Pancreas (tissue), 10 donors: ENCODE data around the gene PDZD2. TPM values are rescaled to one million over a fixed set of nuclear protein-coding genes. Genes with fewer than 3 reads are reported as not detected.

Experiments
- ATAC-seq, 4 donors: fragments of 200-7000 bp; cut with Tn5 transposase; one replicate each; pipeline versions ENCODE4 v1.8.0 to v1.9.1; 2020; ENCODE audit warnings: mild to moderate bottlenecking in 4 of 4, moderate library complexity in 4 of 4
- DNase-seq, 6 donors: peaks; one replicate each; pipeline ENCODE4 v3.0.0-alpha.2; 2020
- FAIRE-seq: peaks from 2 replicates; lab custom pipeline; 2012; peaks lifted over from hg19 to GRCh38; lab: Jason Lieb, UNC
- H3K27ac ChIP-seq, 4 donors: fragments of 200-600 bp; sonication (generic); 1 replicate in 3 of 4; 2 replicates in 1 of 4; pipeline versions ENCODE4 v1.5.0 to v1.8.0; 2020
- H3K27me3 ChIP-seq, 4 donors: fragments of 200-600 bp; one replicate each; pipeline ENCODE4 v1.8.0; 2021
- H3K36me3 ChIP-seq, 3 donors: fragments of 200-600 bp; sonication (generic) in 1 of 3; one replicate each; pipeline versions ENCODE4 v1.5.0 to v1.8.0; 2020 to 2021
- H3K4me1 ChIP-seq, 3 donors: fragments of 200-600 bp; one replicate each; pipeline ENCODE4 v1.8.0; 2021
- H3K4me3 ChIP-seq, 4 donors: fragments of 200-600 bp; sonication (generic) in 2 of 4; one replicate each; pipeline versions ENCODE4 v1.5.0 to v1.8.0; 2020 to 2021
- H3K9me3 ChIP-seq, 4 donors: fragments of 200-600 bp; one replicate each; pipeline ENCODE4 v1.8.0; 2021
- WGBS, 2 donors: extraction: QIAGEN DNeasy Blood & Tissue Kit; methylation state at CpG; one replicate each; pipeline ENCODE4 v1.1.7; 2013; 5-methylcytosine and 5-hydroxymethylcytosine counted together
- intact Hi-C, 3 donors: fragments of 100-400 bp; cut with DNase I; formaldehyde crosslinking; loops; one replicate each; pipeline versions ENCODE4 v1.11.1 to v1.14.2; 2022
- polyA plus RNA-seq, 2 donors: library from polyadenylated mRNA; stranded (reverse); fragments of 200-250 nt; gene quantifications; one replicate each; pipeline ENCODE4 v1.2.3, GENCODE V29; 2013
- total RNA-seq, 6 donors: library from RNA; stranded (reverse); fragmentation: NEBNext Ultra II Directional in 4 of 6; extraction: Animal tissue kit (Norgen Biotek cat#: 25700) in 4 of 6; gene quantifications; one replicate each; pipeline versions ENCODE4 v1.2.1 to v1.2.4, GENCODE V29; 2021 to 2023
- TF ChIP-seq, protein P1 (sequence below), 4 donors: fragments of 200-600 bp; sonication (generic) in 3 of 4; IDR thresholded peaks; one replicate each; pipeline versions ENCODE4 v1.5.0 to v1.8.0; 2021; ENCODE audit warnings: antibody characterized with exemption in 4 of 4
- donor health status: healthy with polysubstance abuse.
- donor health status: DM: no; HTN: no; CAD: no; lungs with moderate emphysema.
- donor health status: DM: no; HTN: no; CAD: no.
- donor health status: control.
- donor health status: control.
- donor health status: Bipolar disorder and iron deficiency.
- donor health status: DM: yes; HTN: yes; CAD: no.
- donor health status: DM: no; HTN: no; CAD: no.
- donor health status: DM: no; HTN: no; CAD: no.
- donor health status: DM: yes; HTN: yes; CAD: no.

The PDZD2 gene
- total and polyA plus RNA-seq, 8 donors = 1.4 to 4.5 (median 3.3) TPM

DNA sequence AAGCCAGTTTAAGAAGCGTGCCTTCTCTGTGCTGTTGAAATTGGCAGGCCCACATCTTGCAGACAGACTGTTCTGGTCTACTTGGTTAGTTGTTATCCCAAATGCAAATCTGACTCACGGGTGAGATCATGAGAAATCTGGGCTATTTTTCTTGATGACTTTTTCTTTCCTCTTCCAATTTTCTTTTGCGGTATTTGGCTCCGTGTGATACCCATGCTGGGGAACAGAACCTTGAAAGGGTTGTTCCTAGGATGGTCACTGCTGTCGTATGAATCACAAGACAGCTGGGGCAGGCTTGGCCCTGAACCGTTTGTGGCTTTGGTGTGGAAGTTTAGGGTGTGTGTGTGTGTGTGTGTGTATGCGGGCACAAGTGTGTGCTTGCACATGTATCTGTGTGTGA, 24.6 kb downstream of the PDZD2 start:
- H3K4me1 ChIP-seq = no peaks in the 10 kb centered on the region
- TF ChIP-seq, protein P1, sequence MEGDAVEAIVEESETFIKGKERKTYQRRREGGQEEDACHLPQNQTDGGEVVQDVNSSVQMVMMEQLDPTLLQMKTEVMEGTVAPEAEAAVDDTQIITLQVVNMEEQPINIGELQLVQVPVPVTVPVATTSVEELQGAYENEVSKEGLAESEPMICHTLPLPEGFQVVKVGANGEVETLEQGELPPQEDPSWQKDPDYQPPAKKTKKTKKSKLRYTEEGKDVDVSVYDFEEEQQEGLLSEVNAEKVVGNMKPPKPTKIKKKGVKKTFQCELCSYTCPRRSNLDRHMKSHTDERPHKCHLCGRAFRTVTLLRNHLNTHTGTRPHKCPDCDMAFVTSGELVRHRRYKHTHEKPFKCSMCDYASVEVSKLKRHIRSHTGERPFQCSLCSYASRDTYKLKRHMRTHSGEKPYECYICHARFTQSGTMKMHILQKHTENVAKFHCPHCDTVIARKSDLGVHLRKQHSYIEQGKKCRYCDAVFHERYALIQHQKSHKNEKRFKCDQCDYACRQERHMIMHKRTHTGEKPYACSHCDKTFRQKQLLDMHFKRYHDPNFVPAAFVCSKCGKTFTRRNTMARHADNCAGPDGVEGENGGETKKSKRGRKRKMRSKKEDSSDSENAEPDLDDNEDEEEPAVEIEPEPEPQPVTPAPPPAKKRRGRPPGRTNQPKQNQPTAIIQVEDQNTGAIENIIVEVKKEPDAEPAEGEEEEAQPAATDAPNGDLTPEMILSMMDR (IDR thresholded peaks at IDR 0.05) = no peak
- no peaks in the 10 kb centered on the region for H3K9me3 ChIP-seq
- ATAC-seq (peak in 2 of 4 donors; percentile 30), DNase-seq (no peak), FAIRE-seq (no peak)
- H3K4me3 ChIP-seq = no peak overlapping the region
- intact Hi-C loops = no loop called here
- no peaks in the 10 kb centered on the region for H3K27me3 ChIP-seq
- no peak overlapping the region for H3K27ac ChIP-seq
- 66 to 72% methylated on average over 7 of the region's 7 CpGs for WGBS, 2 donors
- H3K36me3 ChIP-seq = no peaks in the 10 kb centered on the region

DNA sequence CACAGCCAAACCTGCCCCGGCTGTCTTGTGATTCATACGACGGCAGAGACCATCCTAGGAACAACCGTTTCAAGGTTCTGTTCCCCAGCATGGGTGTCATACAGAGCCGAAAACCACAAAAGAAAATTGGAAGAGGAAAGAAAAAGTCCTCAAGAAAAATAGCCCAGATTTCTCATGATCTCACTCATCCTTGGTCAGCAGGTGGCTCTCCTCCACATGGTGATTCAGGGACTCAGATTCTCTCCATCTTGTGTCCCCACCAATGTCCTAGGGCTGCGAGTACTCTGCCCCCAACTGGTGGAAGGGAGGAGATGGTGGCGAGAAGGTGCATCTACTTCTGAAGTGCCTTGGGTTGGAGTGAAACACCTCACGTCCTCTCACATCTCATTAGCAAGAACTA, 25.6 kb downstream of the PDZD2 start:
- no peak for DNase-seq
- Histone ChIP-seq H3K9me3 (no peaks in the 10 kb centered on the region), H3K36me3 (no peaks in the 10 kb centered on the region), H3K27me3 (no peaks in the 10 kb centered on the region), H3K4me1 (no peaks in the 10 kb centered on the region), H3K4me3 (no peak overlapping the region), H3K27ac (no peak overlapping the region)
- no peak for ATAC-seq
- WGBS, 2 donors = 69 to 78% methylated on average over 8 of the region's 8 CpGs
- FAIRE-seq = no peak
- intact Hi-C loops = no loop called here
- TF ChIP-seq, protein P1 (IDR thresholded peaks at IDR 0.05) = no peak

DNA sequence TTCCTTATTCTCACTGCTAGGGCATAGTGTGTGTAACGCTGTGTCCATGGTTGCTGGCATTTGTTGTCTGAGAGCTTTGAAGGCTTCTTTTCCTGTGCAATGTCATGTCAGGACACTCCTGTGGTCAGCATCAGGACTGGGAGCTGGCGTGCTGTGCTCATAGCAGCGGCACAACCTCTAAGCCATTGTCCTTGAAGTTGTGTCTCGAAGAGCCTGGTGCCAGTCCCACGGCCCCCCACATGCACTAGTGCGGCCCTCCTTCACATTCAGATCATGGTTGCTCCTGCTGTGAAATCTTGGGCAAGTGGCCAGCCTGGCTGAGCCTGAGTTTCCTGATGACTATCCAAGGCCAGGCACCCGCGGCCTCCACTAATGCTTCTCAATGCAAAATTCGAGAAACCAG, 32.4 kb downstream of the PDZD2 start:
- no peak for ATAC-seq
- 59 to 65% methylated on average over 9 of the region's 9 CpGs for WGBS, 2 donors
- no peaks in the 10 kb centered on the region for H3K4me1 ChIP-seq

DNA sequence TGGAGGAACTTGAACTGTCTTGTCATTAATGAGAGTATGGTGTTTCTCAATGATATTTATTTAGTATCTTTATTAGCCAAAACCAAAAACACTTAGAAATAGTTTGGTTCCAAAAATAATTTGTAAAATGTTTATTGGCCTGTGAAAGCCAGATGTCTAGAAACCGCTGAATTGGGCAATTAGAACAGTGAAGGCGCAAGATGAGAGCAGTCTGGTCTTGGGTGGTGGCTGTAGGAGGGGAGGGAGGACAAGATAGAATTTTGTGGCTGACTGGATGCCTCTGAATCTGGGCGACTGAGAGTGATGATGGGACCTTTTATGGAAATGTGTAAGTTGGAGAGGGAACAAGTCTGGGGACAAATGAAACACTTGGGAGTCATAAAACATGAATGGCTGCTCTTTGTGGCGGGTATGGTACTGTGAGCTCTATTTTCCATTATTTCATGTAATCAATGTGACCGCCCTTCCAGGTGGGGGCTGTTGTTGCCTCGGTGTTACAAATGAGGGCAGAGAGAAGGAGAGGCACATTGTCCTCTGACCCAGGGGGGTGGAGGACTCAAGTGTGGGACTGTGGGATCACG, 35.5 kb downstream of the PDZD2 start:
- H3K36me3 ChIP-seq = no peaks in the 10 kb centered on the region
- no peaks in the 10 kb centered on the region for H3K9me3 ChIP-seq
- H3K27ac ChIP-seq = no peak overlapping the region
- DNase-seq (no peak), FAIRE-seq (no peak), ATAC-seq (peak in 1 of 4 donors; percentile 25)
- H3K27me3 ChIP-seq = no peaks in the 10 kb centered on the region
- no peaks in the 10 kb centered on the region for H3K4me1 ChIP-seq
- intact Hi-C loops = no loop called here
- no peak overlapping the region for H3K4me3 ChIP-seq
- TF ChIP-seq, protein P1 (IDR thresholded peaks at IDR 0.05) = no peak
- WGBS, 2 donors = 73 to 76% methylated on average over 7 of the region's 7 CpGs

More for the DNA sequence above, 32.4 kb downstream of the PDZD2 start:
- Histone ChIP-seq H3K27me3 (no peaks in the 10 kb centered on the region), H3K36me3 (no peaks in the 10 kb centered on the region), H3K27ac (no peak overlapping the region), H3K4me3 (no peak overlapping the region), H3K9me3 (no peaks in the 10 kb centered on the region)
- intact Hi-C loops = no loop called here
- DNase-seq (no peak), FAIRE-seq (no peak)
- TF ChIP-seq, protein P1 (IDR thresholded peaks at IDR 0.05) = no peak

DNA sequence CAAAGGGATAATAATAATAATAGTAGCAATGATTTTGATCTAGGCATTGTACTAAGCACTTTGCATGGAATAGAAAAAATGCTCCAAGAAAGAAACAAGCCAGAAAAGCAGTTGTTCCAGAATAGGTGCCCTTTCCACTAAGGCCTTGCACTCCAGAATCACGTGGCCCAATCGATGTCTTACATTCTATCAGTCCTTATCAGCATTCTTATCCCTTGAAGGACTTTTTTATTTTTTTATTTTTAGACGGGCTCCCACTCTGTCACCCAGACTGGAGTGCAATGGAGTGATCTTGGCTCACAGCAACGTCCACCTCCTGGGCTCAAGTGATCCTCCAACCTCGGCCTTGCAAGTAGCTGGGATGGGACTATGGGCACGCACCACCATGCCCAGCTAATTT, 36.5 kb downstream of the PDZD2 start:
- intact Hi-C loops = no loop called here
- WGBS, 2 donors = 62 to 67% methylated on average over 6 of the region's 6 CpGs
- Histone ChIP-seq H3K27me3 (no peaks in the 10 kb centered on the region), H3K27ac (no peak overlapping the region), H3K36me3 (no peaks in the 10 kb centered on the region), H3K4me1 (no peaks in the 10 kb centered on the region), H3K4me3 (no peak overlapping the region), H3K9me3 (no peaks in the 10 kb centered on the region)
- TF ChIP-seq, protein P1 (IDR thresholded peaks at IDR 0.05) = no peak
- FAIRE-seq (no peak), DNase-seq (no peak), ATAC-seq (no peak)
